ENCODE data around the gene MDN1.
"Not testable (repeated sequence)": the region's sequence is repeated elsewhere in the genome, so short reads cannot be mapped to it uniquely, and the experiment has no call there.

MDN1 gene

GRCh38 chr6:89769572-89769971 is 50.0 kb downstream of the MDN1 start:
- no peak for DNase-seq (ENCODE audit: low read depth)

- DNase-seq (ENCODE audit: low read depth): no peak
Measured at GRCh38 chr6:89768324-89768723, 51.3 kb downstream of the MDN1 start.

- no peak for DNase-seq (ENCODE audit: low read depth)
Measured at GRCh38 chr6:89763550-89763949, 56.0 kb downstream of the MDN1 start.

DNA sequence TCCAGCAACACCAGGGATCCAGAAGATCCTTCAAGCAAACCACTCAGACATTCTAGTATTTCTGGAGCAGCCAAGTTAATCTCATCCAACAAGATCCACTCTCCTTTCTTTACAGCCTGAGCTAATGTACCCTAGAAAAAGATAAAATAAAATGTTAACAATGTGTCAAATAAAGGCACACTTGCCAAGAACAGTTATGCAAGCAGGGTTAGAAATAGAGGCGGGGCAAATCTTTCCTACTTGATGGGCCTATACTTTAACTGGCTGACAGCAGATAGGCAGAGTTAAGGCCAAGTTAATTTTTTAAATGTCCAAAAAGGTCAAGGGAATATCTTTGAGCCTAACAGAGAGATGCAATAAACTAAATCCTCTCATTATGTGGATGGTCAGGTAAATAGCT is 60.8 kb downstream of the MDN1 start:
- no peak for DNase-seq (ENCODE audit: low read depth)

GRCh38 chr6:89750338-89750737 is 69.3 kb downstream of the MDN1 start:
- DNase-seq (ENCODE audit: low read depth): no peak

DNA sequence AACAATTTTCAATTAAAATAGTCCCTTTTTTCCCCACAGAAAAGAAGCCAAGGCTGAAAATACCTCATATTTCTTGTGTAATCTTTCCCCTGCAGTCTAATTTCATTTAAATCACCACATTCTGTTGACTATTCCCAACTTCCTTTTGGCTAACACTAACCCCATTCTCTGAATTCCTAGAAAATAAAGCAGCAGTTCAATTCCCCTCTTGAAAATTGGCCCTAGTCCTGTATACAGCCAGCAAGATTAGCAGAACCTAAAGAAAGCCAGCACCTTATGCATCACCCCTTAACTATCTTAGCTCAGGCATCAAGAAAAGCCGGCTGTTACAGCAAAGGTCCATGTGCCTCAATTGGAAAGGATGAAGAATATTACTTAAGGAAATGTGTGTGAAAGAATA is 69.7 kb downstream of the MDN1 start:
- DNase-seq (ENCODE audit: low read depth): no peak

GRCh38 chr6:89745716-89746115 is 73.9 kb downstream of the MDN1 start:
- no peak for DNase-seq (ENCODE audit: low read depth)

- no peak for DNase-seq (ENCODE audit: low read depth)
Measured at GRCh38 chr6:89745096-89745495, 74.5 kb downstream of the MDN1 start.

DNA sequence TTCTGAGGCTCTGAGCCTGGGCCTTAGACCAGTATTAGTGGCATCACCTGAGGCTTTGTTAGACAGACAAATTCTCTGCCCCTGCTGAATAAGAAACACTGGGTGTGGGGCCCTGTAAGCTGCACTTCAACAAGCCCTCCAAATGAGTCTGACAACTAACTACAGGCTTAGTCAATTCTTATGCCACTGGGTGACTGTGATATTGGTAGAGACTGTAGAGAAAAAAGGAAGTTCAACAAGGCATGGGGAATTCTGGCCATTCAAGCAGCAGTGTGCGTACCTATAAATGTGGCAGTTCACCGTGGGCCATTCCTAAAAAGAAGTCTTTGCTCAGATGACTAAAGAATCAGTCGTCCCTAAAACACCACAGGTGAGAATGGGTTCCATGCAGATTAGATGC is 82.7 kb downstream of the MDN1 start:
- DNase-seq (ENCODE audit: low read depth): no peak

DNA sequence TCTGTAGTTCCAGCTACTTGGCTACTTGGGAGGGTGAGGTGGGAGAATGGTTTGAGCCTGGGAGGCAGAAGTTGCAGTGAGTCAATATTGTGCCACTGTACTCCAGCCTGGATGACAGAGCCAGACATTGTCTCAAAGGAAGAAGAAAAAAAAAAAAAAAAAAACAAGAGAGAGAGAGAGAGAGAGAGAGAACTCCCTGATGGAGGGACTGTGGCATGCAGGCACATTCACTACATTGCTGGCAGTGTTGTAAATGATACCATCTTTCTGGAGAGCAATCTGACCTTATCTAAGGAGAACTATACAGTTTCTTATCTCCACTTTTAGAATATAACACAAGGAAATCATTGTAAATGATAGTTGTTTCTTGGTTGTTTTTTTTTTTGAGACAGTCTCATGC is 85.1 kb downstream of the MDN1 start:
- no peak for DNase-seq (ENCODE audit: low read depth)

DNA sequence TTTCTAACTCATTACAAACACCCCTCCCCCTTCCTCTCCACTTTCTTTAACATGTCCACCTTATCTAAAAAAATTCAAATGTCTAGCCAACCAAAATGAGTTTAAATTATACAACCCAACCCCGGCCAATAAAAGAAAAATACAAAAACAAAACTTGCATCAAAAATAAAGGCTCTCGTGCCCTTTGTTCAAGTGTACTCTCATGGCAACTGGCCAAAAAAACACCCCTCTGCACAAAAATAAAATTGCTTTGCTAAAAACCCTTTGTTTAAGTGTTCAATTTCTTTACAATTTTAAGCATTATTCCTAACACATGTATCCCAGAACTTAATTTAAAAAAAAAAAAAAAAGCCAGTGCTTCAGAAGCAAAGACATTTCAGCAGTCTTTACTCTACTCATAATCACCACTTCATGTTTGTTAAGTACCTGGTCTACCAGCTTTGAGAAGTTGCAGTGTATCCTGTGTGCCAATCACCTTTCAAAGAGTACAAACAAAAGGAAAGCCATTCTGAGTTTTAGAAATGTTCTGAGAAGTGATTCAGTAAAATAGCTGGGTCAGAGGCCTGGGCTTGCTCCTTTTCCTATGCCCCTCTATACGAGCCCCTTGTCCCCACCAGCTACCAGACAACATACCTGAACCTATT is 87.5 kb downstream of the MDN1 start:
- no peak for DNase-seq (ENCODE audit: low read depth)

DNA sequence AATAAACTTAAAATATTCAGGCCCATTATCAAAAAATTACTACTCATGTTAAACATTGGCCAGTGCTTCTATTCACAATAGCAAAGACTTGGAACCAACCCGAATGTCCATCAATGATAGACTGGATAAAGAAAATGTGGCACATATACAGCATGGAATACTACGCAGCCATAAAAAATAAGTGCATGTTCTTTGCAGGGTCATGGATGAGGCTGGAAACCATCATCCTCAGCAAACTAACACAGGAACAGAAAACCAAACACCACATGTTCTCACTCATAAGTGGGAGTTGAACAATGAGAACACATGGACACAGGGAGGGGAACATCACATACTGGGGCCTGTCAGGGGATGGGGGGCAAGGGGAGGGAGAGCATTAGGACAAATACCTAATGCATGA is 88.3 kb downstream of the MDN1 start:
- DNase-seq (ENCODE audit: low read depth): not testable (repeated sequence)

DNA sequence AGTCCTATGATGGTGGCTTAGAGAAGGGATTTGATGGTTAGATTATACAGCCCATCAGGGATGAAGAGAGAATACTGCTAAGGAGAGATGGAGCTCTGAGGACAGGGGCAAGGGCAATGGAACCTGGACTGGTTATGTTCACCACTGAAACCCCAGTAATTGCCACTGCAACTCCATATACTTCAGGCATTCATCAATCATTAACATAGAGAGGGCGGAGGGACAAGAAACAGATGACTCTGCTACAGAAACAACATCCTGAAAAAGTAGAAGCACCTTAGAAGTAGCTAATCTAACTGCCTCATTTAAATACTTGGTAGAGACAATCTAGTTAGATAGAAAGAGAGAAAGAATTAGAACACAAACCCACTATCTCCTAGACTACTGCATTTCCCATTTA is 89.8 kb downstream of the MDN1 start:
- DNase-seq (ENCODE audit: low read depth): no peak

DNA sequence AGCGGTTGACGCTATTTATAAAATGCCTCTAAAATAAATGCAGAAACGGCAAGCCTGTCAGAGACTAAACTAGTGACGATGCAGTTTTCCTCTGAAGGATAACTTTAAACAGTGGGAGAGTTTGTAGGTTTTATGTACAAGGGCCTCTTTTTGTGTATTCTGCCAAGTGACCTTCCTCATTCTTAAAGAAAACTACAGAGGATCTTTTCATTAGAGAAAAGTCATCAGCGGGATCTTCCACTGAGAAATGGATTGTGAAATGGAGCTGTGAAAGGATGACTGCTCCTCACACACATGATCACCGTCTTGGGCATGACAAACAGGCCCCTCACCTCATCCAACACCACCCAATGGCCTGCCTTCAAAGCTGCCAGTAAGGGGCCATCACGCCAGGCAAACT is 92.1 kb downstream of the MDN1 start:
- DNase-seq (ENCODE audit: low read depth): no peak

- DNase-seq (ENCODE audit: low read depth): no peak
Measured at GRCh38 chr6:89724981-89725380, 94.6 kb downstream of the MDN1 start.

GRCh38 chr6:89723046-89723445 is 96.5 kb downstream of the MDN1 start:
- DNase-seq (ENCODE audit: low read depth): no peak

- no peak for DNase-seq (ENCODE audit: low read depth)
Measured at GRCh38 chr6:89716532-89716931, 103.1 kb downstream of the MDN1 start.

- DNase-seq (ENCODE audit: low read depth): no peak
Measured at GRCh38 chr6:89711801-89712200, 107.8 kb downstream of the MDN1 start.

- no peak for DNase-seq (ENCODE audit: low read depth)
Measured at GRCh38 chr6:89708316-89708715, 111.3 kb downstream of the MDN1 start.

DNA sequence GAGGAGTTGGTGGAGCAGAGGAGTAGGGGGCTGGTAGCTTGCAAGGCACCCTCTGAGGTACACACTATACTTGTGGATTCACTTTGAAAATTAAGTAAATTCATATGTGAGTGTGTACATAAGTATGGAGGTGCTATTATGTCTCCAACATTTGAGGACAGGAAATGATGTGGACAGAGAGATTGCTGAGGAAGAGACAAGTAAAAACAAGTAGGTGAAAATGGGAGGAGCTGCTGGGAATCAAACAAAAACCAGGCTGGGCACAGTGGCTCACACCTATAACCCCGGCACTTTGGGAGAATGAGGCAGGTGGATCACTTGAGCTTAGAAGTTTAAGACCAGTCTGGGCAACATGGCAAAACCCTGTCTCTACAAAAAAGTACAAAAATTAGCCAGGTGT is 111.8 kb downstream of the MDN1 start:
- DNase-seq (ENCODE audit: low read depth): no peak

GRCh38 chr6:89706121-89706520 is 113.5 kb downstream of the MDN1 start:
- DNase-seq (ENCODE audit: low read depth): no peak

- DNase-seq (ENCODE audit: low read depth): no peak
Measured at GRCh38 chr6:89703292-89703691, 116.3 kb downstream of the MDN1 start.

GRCh38 chr6:89702349-89702748 is 117.2 kb downstream of the MDN1 start:
- no peak for DNase-seq (ENCODE audit: low read depth)

- DNase-seq (ENCODE audit: low read depth): no peak
Measured at GRCh38 chr6:89695667-89696066, 123.9 kb downstream of the MDN1 start.

DNA sequence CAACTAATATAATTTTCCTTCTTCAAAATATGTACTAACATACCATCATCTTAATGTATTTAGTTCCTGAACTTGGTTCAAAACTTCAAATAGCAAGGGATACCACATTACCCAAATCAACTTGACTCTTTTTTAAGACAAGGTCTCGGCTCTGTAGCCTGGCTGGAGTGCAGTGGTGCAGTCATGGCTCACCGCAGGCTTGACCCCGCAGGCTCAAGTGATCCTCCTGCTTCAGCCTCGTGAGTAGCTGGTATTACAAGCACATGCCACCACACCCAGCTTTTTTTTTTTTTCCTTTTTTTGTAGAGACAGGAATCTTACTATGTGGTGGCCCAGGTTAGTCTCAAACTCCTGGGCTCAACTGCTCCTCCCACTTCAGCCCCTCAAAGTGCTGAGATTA is 125.2 kb downstream of the MDN1 start:
- DNase-seq (ENCODE audit: low read depth): no peak
